Kidney (tissue), 14 donors: ENCODE measurements around the gene MTMR4. TPM values are rescaled to one million over a fixed set of nuclear protein-coding genes. Genes with fewer than 3 reads are reported as not detected.

Experiments used
- DNase-seq, 5 donors: peaks; one replicate each; pipeline ENCODE4 v3.0.0-alpha.2; 2013 to 2020
- FAIRE-seq: peaks from 2 replicates; lab custom pipeline; 2012; peaks lifted over from hg19 to GRCh38; lab: Jason Lieb, UNC
- H3K27ac ChIP-seq, 2 donors: one replicate each; pipeline ENCODE4 v1.7.0; 2013; ENCODE audit warnings: low read depth in 2 of 2, low read length in 2 of 2, inconsistent platforms in 1 of 2
- H3K27me3 ChIP-seq: one replicate; pipeline ENCODE4 v1.7.1; 2013; ENCODE audit warnings: low read length, inconsistent platforms; ENCODE audit not compliant: control insufficient read depth, insufficient read depth
- H3K36me3 ChIP-seq, 3 donors: one replicate each; pipeline versions ENCODE4 v1.7.0 to v1.7.1; 2013; ENCODE audit warnings: low read length in 3 of 3, control low read depth in 1 of 3, inconsistent platforms in 1 of 3; ENCODE audit not compliant: insufficient read depth in 3 of 3, control insufficient read depth in 2 of 3
- H3K4me1 ChIP-seq, 3 donors: one replicate each; pipeline versions ENCODE4 v1.7.0 to v1.7.1; 2013; ENCODE audit warnings: low read length in 3 of 3, inconsistent platforms in 1 of 3, low read depth in 1 of 3; ENCODE audit not compliant: control insufficient read depth in 2 of 3, insufficient read depth in 2 of 3
- H3K4me3 ChIP-seq, 3 donors: one replicate each; pipeline versions ENCODE4 v1.7.0 to v1.8.1; 2013; ENCODE audit warnings: low read length in 3 of 3, control low read depth in 1 of 3, inconsistent platforms in 1 of 3
- H3K9ac ChIP-seq, 3 donors: one replicate each; pipeline versions ENCODE4 v1.7.0 to v1.7.1; 2013; ENCODE audit warnings: low read length in 3 of 3, control low read depth in 1 of 3, inconsistent platforms in 1 of 3
- H3K9me3 ChIP-seq, 3 donors: one replicate each; pipeline versions ENCODE4 v1.7.0 to v1.7.1; 2013; ENCODE audit warnings: low read length in 3 of 3, control low read depth in 1 of 3, inconsistent platforms in 1 of 3; ENCODE audit not compliant: control insufficient read depth in 2 of 3, insufficient read depth in 1 of 3
- intact Hi-C: fragments of 100-400 bp; cut with DNase I; formaldehyde crosslinking; loops from one replicate; pipeline ENCODE4 v1.11.1; 2022
- polyA plus RNA-seq: library from polyadenylated mRNA; stranded (reverse); fragments of 350-450 nt; fragmentation: Illumina TruSeq; extraction: RNeasy Lipid Tissue Mini Kit (QIAGEN cat#74804); gene quantifications from one replicate; pipeline ENCODE4 v1.2.3, GENCODE V29; 2014; ENCODE audit warnings: low read depth, low replicate concordance; ENCODE audit not compliant: insufficient read depth
- total RNA-seq: library from RNA; stranded (reverse); fragmentation: NEBNext Ultra II Directional; extraction: Animal tissue kit (Norgen Biotek cat#: 25700); gene quantifications from one replicate; pipeline ENCODE4 v1.2.1, GENCODE V29; 2021
- TF ChIP-seq, protein P1 (sequence below): IDR thresholded peaks from 3 replicates; pipeline ENCODE4 v1.5.1; 2012; ENCODE audit warnings: mild to moderate bottlenecking, moderate library complexity, borderline replicate concordance; ENCODE audit not compliant: insufficient read depth; ENCODE audit errors: extremely low read depth
- donor health status: control.
- donor health status: control.
- donor health status: control.
- donor health status: control.
- donor health status: control.
- donor health status: DM: yes; HTN: yes; CAD: no.
- donor health status: Normal renal cell carcinoma (clear cell type).

MTMR4 gene
- total and polyA plus RNA-seq, 2 donors from 2014 or later: 13.3 to 42.9 TPM

- Histone ChIP-seq H3K4me3 (no peak overlapping the region), H3K9me3 (no peaks in the 10 kb centered on the region), H3K4me1 (no peaks in the 10 kb centered on the region), H3K36me3 (peaks cover 25 to 64% (median 62%) of the 10 kb centered on the region in 3 donors), H3K9ac (no peak overlapping the region), H3K27me3 (no peaks in the 10 kb centered on the region), H3K27ac (no peak overlapping the region)
- DNase-seq (no peak), FAIRE-seq (no peak)
- TF ChIP-seq, protein P1, sequence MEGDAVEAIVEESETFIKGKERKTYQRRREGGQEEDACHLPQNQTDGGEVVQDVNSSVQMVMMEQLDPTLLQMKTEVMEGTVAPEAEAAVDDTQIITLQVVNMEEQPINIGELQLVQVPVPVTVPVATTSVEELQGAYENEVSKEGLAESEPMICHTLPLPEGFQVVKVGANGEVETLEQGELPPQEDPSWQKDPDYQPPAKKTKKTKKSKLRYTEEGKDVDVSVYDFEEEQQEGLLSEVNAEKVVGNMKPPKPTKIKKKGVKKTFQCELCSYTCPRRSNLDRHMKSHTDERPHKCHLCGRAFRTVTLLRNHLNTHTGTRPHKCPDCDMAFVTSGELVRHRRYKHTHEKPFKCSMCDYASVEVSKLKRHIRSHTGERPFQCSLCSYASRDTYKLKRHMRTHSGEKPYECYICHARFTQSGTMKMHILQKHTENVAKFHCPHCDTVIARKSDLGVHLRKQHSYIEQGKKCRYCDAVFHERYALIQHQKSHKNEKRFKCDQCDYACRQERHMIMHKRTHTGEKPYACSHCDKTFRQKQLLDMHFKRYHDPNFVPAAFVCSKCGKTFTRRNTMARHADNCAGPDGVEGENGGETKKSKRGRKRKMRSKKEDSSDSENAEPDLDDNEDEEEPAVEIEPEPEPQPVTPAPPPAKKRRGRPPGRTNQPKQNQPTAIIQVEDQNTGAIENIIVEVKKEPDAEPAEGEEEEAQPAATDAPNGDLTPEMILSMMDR: no peak
- intact Hi-C loops: no loop called here
Measured at GRCh38 chr17:58493506-58493905, 20.9 kb downstream of the MTMR4 start.

- Histone ChIP-seq H3K27me3 (no peaks in the 10 kb centered on the region), H3K36me3 (peaks cover 23 to 64% (median 61%) of the 10 kb centered on the region in 3 donors), H3K9me3 (no peaks in the 10 kb centered on the region), H3K9ac (no peak overlapping the region), H3K27ac (no peak overlapping the region), H3K4me3 (no peak overlapping the region), H3K4me1 (no peaks in the 10 kb centered on the region)
- FAIRE-seq: no peak
- intact Hi-C loops: no loop called here
- TF ChIP-seq, protein P1: no peak
- no peak for DNase-seq
Measured at GRCh38 chr17:58492238-58493121, 22.0 kb downstream of the MTMR4 start.

GRCh38 chr17:58491510-58492045, 22.9 kb downstream of the MTMR4 start:
- TF ChIP-seq, protein P1: no peak
- Histone ChIP-seq H3K4me1 (no peaks in the 10 kb centered on the region), H3K27me3 (no peaks in the 10 kb centered on the region), H3K36me3 (peaks cover 22 to 64% (median 58%) of the 10 kb centered on the region in 3 donors), H3K9ac (no peak overlapping the region), H3K9me3 (no peaks in the 10 kb centered on the region), H3K4me3 (no peak overlapping the region), H3K27ac (no peak overlapping the region)
- FAIRE-seq (no peak), DNase-seq (no peak)
- intact Hi-C loops: no loop called here
